Effector memory CD8-positive, alpha-beta T cell (primary cell): ENCODE results near the gene KIT.

ENCODE experiments used
- ATAC-seq: fragments of 150-1000 bp; cut with Tn5 transposase; replicated peaks from 2 replicates; pipeline ENCODE4 v1.10.0; 2021; ENCODE audit warnings: mild to moderate bottlenecking, moderate library complexity
- DNase-seq, 3 experiments: peaks; one replicate each; pipeline ENCODE4 v3.0.0; 2021
- H3K27ac Mint-ChIP-seq, 2 donors: one replicate each; pipeline ENCODE4 v1.8.0; 2022; ENCODE audit warnings: mild to moderate bottlenecking in 2 of 2, mixed read lengths in 2 of 2, moderate library complexity in 2 of 2
- H3K27me3 Mint-ChIP-seq, 2 donors: one replicate each; pipeline ENCODE4 v1.8.0; 2022; ENCODE audit warnings: mixed read lengths in 2 of 2
- H3K36me3 Mint-ChIP-seq: one replicate; pipeline ENCODE4 v1.8.0; 2022; ENCODE audit warnings: mild to moderate bottlenecking, moderate library complexity, mixed read lengths; ENCODE audit not compliant: insufficient read depth
- H3K4me1 Mint-ChIP-seq, 2 donors: one replicate each; pipeline ENCODE4 v1.8.0; 2022; ENCODE audit warnings: low read depth in 2 of 2, mixed read lengths in 2 of 2
- H3K4me3 Mint-ChIP-seq, 2 donors: one replicate each; pipeline ENCODE4 v1.8.0; 2022; ENCODE audit warnings: mild to moderate bottlenecking in 2 of 2, mixed read lengths in 2 of 2, moderate library complexity in 2 of 2
- H3K9me3 Mint-ChIP-seq, 2 donors: one replicate each; pipeline ENCODE4 v1.8.0; 2022; ENCODE audit warnings: mixed read lengths in 2 of 2

Gene KIT

DNA sequence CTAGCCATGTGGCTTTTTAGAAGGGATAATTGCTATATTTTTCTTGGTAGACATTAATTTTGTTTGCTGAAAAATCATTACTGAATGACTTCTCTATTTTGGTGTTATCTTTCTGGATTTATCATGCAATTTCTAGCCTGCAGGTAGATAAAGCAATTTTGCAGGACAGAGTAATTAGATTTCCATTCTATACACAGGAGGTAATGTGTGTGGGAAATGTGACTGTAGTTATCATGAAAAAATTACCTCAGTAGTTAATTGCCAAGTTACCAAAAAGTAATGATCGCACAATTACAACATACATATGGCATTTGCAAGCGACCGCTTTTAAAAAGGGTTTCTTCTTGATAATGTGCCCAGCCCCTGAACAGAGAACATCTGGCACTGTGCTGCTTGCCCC lies 66.1 kb downstream of the KIT start:
- H3K9me3 Mint-ChIP-seq: peaks cover 2 to 7% of the 10 kb centered on the region in 2 donors
- no peak overlapping the region for H3K4me3 Mint-ChIP-seq
- ATAC-seq: no peak
- H3K27ac Mint-ChIP-seq: no peak overlapping the region
- H3K27me3 Mint-ChIP-seq: no peaks in the 10 kb centered on the region
- DNase-seq: no peak
- no peaks in the 10 kb centered on the region for H3K36me3 Mint-ChIP-seq
- no peaks in the 10 kb centered on the region for H3K4me1 Mint-ChIP-seq

DNA sequence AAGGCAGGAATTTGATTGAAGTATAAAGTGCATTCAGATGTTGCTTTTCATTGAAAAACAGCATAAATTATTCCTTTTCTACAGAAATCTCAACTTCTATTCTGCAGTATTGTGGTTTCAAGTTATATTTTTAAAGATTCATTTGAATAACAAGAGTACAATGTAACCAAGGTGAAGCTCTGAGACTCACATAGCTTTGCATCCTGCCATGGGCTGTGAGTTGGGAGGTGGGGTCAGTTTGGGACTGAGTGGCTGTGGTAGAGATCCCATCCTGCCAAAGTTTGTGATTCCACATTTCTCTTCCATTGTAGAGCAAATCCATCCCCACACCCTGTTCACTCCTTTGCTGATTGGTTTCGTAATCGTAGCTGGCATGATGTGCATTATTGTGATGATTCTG lies 69.2 kb downstream of the KIT start:
- ATAC-seq: no peak
- Mint-ChIP-seq H3K9me3 (peaks cover 2 to 7% of the 10 kb centered on the region in 2 donors), H3K4me3 (no peak overlapping the region), H3K36me3 (no peaks in the 10 kb centered on the region), H3K27me3 (no peaks in the 10 kb centered on the region), H3K27ac (no peak overlapping the region), H3K4me1 (no peaks in the 10 kb centered on the region)
- DNase-seq: no peak

DNA sequence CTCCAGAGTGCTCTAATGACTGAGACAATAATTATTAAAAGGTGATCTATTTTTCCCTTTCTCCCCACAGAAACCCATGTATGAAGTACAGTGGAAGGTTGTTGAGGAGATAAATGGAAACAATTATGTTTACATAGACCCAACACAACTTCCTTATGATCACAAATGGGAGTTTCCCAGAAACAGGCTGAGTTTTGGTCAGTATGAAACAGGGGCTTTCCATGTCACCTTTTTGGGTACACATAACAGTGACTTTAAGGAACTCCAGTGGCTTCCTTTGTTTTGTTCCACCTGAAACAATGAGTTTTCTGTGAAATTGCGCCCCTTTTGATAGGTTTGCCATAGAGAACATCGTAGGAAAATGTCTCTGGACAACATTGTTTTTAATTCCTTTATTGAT lies 69.6 kb downstream of the KIT start:
- Mint-ChIP-seq H3K9me3 (peaks cover 4 to 7% of the 10 kb centered on the region in 2 donors), H3K27ac (no peak overlapping the region), H3K27me3 (no peaks in the 10 kb centered on the region), H3K4me1 (no peaks in the 10 kb centered on the region), H3K4me3 (no peak overlapping the region), H3K36me3 (no peaks in the 10 kb centered on the region)
- ATAC-seq (no peak), DNase-seq (no peak)

DNA sequence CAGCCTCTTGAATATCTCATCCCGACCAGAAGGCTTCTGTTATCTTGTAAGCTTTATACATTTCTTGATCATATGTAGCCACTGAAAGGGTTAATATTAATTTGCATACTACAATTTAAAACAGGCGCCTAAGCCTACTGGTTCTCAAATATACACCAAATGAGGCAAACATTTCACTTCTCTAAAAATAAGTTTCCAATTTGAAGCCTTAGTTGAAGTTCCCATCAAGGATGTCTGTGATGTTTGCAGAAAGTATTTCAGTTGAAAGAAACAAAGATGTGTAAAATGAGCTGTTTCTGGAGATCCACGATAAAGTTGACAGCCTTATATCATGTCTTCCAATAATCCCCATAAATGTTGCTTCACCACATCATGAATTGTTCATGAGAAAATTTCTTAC lies 70.6 kb downstream of the KIT start:
- H3K36me3 Mint-ChIP-seq: no peaks in the 10 kb centered on the region
- no peak overlapping the region for H3K27ac Mint-ChIP-seq
- H3K9me3 Mint-ChIP-seq: peaks cover 4 to 7% of the 10 kb centered on the region in 2 donors
- H3K4me1 Mint-ChIP-seq: no peaks in the 10 kb centered on the region
- no peak for DNase-seq
- H3K27me3 Mint-ChIP-seq: no peaks in the 10 kb centered on the region
- ATAC-seq: no peak
- H3K4me3 Mint-ChIP-seq: no peak overlapping the region

DNA sequence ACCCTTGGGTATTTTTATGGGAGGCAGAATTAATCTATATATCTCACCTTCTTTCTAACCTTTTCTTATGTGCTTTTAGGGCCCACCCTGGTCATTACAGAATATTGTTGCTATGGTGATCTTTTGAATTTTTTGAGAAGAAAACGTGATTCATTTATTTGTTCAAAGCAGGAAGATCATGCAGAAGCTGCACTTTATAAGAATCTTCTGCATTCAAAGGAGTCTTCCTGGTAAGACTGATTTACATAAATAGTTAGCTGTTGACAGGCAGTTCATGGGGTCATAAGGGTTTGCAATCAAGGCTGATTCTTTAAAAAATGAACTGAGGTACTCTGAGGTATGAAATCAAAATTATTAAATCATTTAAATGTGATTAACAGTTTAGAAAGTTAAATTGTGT lies 71.5 kb downstream of the KIT start:
- Mint-ChIP-seq H3K27me3 (no peaks in the 10 kb centered on the region), H3K36me3 (no peaks in the 10 kb centered on the region), H3K4me1 (no peaks in the 10 kb centered on the region), H3K4me3 (no peak overlapping the region), H3K27ac (no peak overlapping the region), H3K9me3 (peaks cover 4 to 7% of the 10 kb centered on the region in 2 donors)
- no peak for ATAC-seq
- DNase-seq: no peak

DNA sequence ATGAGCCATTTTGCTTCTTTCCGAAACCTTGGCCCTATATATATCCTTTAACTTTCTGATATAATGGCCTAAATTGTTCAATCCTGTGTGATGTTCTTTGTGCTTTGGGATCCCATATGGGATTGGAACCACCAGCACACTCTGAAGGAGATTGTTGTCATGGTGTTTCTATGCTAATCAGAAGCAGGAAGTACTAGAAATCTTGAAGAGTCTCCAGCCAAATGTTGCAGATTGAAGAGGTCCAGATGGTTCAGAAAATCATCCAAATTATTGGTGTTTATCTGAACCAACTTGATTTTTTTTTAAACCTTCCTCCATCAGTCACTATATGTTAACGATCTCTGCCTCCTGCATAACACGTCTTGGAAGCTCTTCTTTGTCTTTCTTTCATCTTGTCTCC lies 72.8 kb downstream of the KIT start:
- no peak overlapping the region for H3K4me3 Mint-ChIP-seq
- H3K4me1 Mint-ChIP-seq: no peaks in the 10 kb centered on the region
- ATAC-seq (no peak), DNase-seq (no peak)
- H3K27me3 Mint-ChIP-seq: no peaks in the 10 kb centered on the region
- H3K27ac Mint-ChIP-seq: no peak overlapping the region
- peaks cover under 1 to 4% of the 10 kb centered on the region in 2 donors for H3K9me3 Mint-ChIP-seq
- no peaks in the 10 kb centered on the region for H3K36me3 Mint-ChIP-seq

DNA sequence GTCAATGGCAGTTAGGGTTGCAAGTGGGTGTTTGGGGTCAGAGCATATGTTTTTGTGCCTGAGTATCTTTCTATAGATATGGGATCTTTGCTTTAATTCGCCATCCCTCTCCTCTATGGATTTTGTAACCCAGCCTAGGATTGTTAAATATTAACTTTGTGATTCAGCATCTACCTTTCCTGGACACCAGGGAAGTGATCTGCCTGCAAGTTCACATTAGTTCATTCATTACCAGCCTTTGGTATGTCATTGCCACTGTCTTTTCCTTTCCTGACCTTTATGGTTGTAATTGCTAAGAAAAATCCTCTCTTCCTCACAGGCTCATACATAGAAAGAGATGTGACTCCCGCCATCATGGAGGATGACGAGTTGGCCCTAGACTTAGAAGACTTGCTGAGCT lies 73.8 kb downstream of the KIT start:
- Mint-ChIP-seq H3K27ac (no peak overlapping the region), H3K36me3 (no peaks in the 10 kb centered on the region), H3K9me3 (peaks cover 0 to 2% of the 10 kb centered on the region in 2 donors), H3K4me1 (peaks cover 0 to 3% of the 10 kb centered on the region in 2 donors), H3K4me3 (no peak overlapping the region), H3K27me3 (no peaks in the 10 kb centered on the region)
- DNase-seq (no peak), ATAC-seq (no peak)

DNA sequence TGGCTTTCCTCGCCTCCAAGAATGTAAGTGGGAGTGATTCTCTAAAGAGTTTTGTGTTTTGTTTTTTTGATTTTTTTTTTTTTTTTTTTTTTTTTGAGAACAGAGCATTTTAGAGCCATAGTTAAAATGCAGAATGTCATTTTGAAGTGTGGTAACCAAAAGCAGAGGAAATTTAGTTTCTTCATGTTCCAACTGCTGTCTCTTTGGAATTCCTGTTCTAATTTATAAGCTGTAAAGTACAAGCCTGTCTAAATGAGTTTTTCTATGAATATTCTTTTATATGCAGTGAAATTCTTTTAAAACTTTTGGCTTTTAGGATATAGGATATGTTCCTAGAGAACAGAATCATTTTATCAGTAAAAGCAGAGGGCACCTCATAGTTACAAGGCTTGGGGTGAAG lies 74.2 kb downstream of the KIT start:
- no peak overlapping the region for H3K27ac Mint-ChIP-seq
- ATAC-seq (no peak), DNase-seq (no peak)
- peaks cover 0 to 3% of the 10 kb centered on the region in 2 donors for H3K4me1 Mint-ChIP-seq
- no peak overlapping the region for H3K4me3 Mint-ChIP-seq
- no peaks in the 10 kb centered on the region for H3K36me3 Mint-ChIP-seq
- H3K9me3 Mint-ChIP-seq: peaks cover 0 to 2% of the 10 kb centered on the region in 2 donors
- no peaks in the 10 kb centered on the region for H3K27me3 Mint-ChIP-seq

DNA sequence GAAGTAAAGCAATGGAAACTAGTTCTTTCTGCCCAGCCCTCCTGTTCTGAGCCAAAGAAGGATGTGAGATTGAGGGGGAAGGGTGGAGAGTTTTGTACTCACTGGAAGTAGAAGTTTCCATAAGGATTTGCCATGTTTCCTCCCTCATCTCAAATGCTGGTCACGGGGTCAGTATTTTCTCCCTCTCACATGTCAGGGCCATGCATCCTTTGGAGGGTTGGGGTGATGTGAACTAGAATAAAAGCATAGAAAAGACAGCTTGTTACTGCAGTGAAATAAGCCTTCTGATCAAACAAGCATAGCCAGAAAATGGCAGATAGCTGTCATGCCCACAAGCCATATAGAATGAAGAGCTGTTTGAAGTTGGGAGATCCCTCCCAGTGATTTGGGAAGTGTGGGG lies 79.7 kb downstream of the KIT start:
- Mint-ChIP-seq H3K27ac (no peak overlapping the region), H3K27me3 (no peaks in the 10 kb centered on the region), H3K4me1 (peaks cover 0 to 3% of the 10 kb centered on the region in 2 donors), H3K4me3 (no peak overlapping the region), H3K36me3 (no peaks in the 10 kb centered on the region), H3K9me3 (peaks cover 4 to 7% of the 10 kb centered on the region in 2 donors)
- no peak for ATAC-seq
- no peak for DNase-seq

DNA sequence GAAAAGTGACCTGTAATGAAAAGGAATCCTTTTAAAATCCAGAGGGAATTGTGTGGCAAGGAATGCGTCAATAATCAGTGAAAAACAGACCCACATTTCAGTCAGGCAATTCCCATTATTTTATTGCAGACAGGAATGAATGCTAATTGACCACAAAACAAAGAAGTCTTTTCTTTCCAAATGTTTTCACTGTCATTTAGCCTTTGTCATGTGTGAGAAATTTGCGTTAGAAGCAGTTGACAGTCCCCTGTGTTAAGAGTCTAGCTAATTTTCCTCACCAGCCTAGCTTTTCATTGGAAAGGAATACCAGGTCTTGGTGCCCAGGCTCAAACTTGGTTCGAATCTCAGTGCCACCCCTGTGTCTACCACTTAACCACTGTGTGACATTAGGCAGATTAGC lies 83.4 kb downstream of the KIT start:
- ATAC-seq: no peak
- no peak for DNase-seq
- Mint-ChIP-seq H3K9me3 (peaks cover 7 to 17% of the 10 kb centered on the region in 2 donors), H3K36me3 (no peaks in the 10 kb centered on the region), H3K27me3 (no peaks in the 10 kb centered on the region), H3K27ac (no peak overlapping the region), H3K4me3 (no peak overlapping the region), H3K4me1 (peaks cover 0 to 4% of the 10 kb centered on the region in 2 donors)

DNA sequence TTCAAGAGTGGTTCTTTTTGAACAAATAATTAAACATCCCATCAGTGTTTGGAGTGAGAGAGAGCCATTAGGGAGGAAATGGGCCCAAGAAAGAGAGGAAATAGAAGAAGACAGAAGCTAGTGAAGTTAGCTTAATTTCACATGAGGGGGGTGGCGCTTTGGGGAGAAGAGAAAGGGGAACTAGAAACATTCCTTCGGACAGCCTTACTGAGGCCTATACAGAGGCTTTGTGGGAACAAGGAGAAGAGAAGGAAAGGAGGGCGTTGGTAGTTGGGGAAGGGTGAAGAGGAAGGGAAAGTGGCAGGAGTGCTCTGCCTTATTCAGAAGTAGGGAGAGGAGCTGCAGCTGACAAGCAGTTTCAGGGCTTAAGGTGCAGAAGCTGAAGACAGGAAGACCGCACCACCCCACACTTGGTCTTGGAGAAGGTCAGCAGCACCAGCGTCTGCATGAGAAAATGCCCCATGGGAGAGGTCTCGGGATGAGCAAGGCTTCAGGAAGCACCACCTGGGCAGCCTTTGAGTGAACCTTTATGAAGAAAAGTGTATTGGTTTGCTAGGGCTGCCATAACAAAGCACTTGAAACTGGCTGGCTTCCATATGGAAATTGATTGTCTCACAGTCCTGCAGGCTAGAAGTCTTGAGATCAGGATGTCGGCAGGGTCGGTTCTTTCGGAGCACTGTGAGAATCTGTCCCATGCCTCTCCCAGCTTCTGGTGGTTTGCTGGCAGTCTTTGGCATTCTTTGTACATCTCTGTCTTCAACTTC lies 85.1 kb downstream of the KIT start:
- H3K27ac Mint-ChIP-seq: no peak overlapping the region
- H3K4me3 Mint-ChIP-seq: no peak overlapping the region
- no peaks in the 10 kb centered on the region for H3K36me3 Mint-ChIP-seq
- peaks cover 0 to 9% of the 10 kb centered on the region in 2 donors for H3K4me1 Mint-ChIP-seq
- DNase-seq: no peak
- H3K9me3 Mint-ChIP-seq: peaks cover 7 to 17% of the 10 kb centered on the region in 2 donors
- ATAC-seq: no peak
- no peaks in the 10 kb centered on the region for H3K27me3 Mint-ChIP-seq

DNA sequence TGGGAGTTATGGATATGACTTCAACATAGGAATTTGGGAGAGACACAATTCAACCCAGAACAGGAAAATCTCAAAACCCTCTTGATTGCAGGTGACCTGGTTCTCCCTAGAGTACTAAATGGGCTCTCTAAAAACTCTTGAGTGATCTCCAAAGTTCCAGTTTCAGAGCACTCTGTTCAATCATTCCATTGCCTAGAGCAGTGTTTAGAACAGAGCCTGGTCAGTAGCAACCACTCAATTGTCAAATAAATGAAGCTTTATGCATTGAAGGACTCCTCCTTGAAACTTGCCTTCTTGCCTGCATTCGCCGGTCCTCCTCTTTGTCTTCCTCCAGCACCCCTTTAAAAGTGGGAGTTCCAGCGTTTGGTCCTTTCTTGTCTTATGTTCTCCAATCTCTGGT lies 85.8 kb downstream of the KIT start:
- Mint-ChIP-seq H3K9me3 (peaks cover 6 to 13% of the 10 kb centered on the region in 2 donors), H3K4me1 (peaks cover 0 to 12% of the 10 kb centered on the region in 2 donors), H3K36me3 (no peaks in the 10 kb centered on the region), H3K27me3 (no peaks in the 10 kb centered on the region), H3K27ac (no peak overlapping the region), H3K4me3 (no peak overlapping the region)
- no peak for DNase-seq
- no peak for ATAC-seq

DNA sequence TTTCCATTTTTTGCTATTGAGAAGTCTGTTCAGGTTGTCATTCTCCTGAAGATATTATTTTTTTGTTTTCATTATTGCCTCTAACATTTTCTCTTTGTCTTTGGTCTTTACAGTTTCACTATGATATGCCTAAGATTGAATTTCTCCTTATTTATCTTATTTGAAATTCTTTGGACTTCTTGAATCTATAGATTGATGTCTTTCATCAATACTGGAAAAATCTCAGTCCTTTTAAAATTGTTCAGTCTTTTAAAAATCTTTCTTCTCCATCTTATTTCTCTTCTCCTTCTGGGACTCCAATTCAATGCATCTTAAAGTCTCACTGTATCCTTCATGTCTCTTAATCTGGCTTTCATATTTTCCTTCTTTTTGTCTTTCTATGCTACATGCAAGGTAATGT lies 86.7 kb downstream of the KIT start:
- no peaks in the 10 kb centered on the region for H3K36me3 Mint-ChIP-seq
- no peaks in the 10 kb centered on the region for H3K27me3 Mint-ChIP-seq
- DNase-seq (no peak), ATAC-seq (no peak)
- H3K27ac Mint-ChIP-seq: no peak overlapping the region
- H3K9me3 Mint-ChIP-seq: peaks cover 6 to 10% of the 10 kb centered on the region in 2 donors
- peaks cover 0 to 12% of the 10 kb centered on the region in 2 donors for H3K4me1 Mint-ChIP-seq
- H3K4me3 Mint-ChIP-seq: no peak overlapping the region

DNA sequence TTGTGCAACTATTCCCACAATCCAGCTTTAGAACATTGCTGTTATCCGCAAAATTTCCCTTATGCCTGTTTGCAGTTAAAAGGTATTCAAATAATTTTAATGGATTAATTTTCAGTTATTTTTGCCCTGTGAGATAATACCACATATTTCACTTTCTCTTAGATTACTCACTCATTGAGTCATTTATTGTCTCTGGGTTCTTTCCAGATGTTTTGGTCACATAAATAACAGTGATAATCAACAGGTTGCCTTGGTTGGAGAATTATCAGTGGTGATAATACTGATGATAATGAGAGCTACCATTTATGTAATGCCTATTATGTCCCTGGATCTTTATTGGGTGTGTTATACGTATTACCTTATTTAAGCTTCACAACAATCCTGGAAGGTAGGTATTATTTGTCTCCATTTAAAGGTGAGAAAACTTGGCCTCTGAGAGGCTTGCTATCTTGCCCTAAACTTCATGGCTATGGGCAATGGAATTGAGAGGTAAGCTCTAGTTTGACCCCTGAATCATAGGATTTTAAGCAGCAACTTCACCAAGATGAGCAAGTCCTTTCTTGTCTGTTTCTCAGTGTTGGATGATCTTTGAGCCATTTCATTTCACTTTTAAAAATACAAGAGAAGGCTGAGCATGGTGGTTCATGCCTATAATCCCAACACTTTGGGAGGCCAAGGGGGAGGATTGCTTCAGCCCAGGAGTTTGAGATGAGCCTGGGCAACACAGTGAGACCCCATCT lies 87.4 kb downstream of the KIT start:
- DNase-seq (no peak), ATAC-seq (no peak)
- peaks cover 0 to 12% of the 10 kb centered on the region in 2 donors for H3K4me1 Mint-ChIP-seq
- no peak overlapping the region for H3K27ac Mint-ChIP-seq
- peaks cover 6 to 10% of the 10 kb centered on the region in 2 donors for H3K9me3 Mint-ChIP-seq
- no peaks in the 10 kb centered on the region for H3K27me3 Mint-ChIP-seq
- no peaks in the 10 kb centered on the region for H3K36me3 Mint-ChIP-seq
- no peak overlapping the region for H3K4me3 Mint-ChIP-seq
